KMS-11 (cell line): ENCODE measurements around the gene SMDT1.

Source experiments
- H2AFZ ChIP-seq: fragments of 200-600 bp; sonication (generic); 2 replicates; pipeline ENCODE4 v1.6.1; 2016; ENCODE audit warnings: antibody characterized with exemption, mixed run types, low read depth
- H3K27ac ChIP-seq: fragments of 200-600 bp; sonication (generic); 2 replicates; pipeline ENCODE4 v1.6.1; 2016; ENCODE audit warnings: mild to moderate bottlenecking, mixed run types
- H3K27me3 ChIP-seq: fragments of 200-600 bp; sonication (generic); 2 replicates; pipeline ENCODE4 v1.6.1; 2017; ENCODE audit warnings: mild to moderate bottlenecking, low read depth, mixed run types, moderate library complexity; ENCODE audit not compliant: insufficient read depth
- H3K36me3 ChIP-seq: fragments of 200-600 bp; sonication (generic); 2 replicates; pipeline ENCODE4 v1.6.1; 2017; ENCODE audit warnings: mild to moderate bottlenecking, mixed run types; ENCODE audit not compliant: insufficient read depth
- H3K4me1 ChIP-seq: fragments of 200-600 bp; sonication (generic); 2 replicates; pipeline ENCODE4 v1.6.1; 2016; ENCODE audit warnings: mild to moderate bottlenecking, low read depth, mixed run types; ENCODE audit not compliant: poor library complexity, severe bottlenecking
- H3K4me2 ChIP-seq: fragments of 200-600 bp; sonication (generic); 2 replicates; pipeline ENCODE4 v1.7.0; 2016; ENCODE audit warnings: mild to moderate bottlenecking, mixed run types
- H3K4me3 ChIP-seq: fragments of 200-600 bp; sonication (generic); IDR thresholded peaks from 2 replicates; pipeline ENCODE4 v1.6.1; 2017; ENCODE audit warnings: low read depth, low read length, mixed read lengths; ENCODE audit not compliant: insufficient read depth
- H3K79me2 ChIP-seq: fragments of 200-600 bp; sonication (generic); 2 replicates; pipeline ENCODE4 v1.6.1; 2016; ENCODE audit warnings: low read depth, mixed run types; ENCODE audit not compliant: insufficient read depth
- H3K9ac ChIP-seq: fragments of 200-600 bp; sonication (generic); 2 replicates; pipeline ENCODE4 v1.6.1; 2016; ENCODE audit warnings: mild to moderate bottlenecking, mixed run types
- H4K20me1 ChIP-seq: fragments of 200-600 bp; sonication (generic); 2 replicates; pipeline ENCODE4 v1.6.1; 2016; ENCODE audit warnings: mild to moderate bottlenecking, mixed run types; ENCODE audit not compliant: insufficient read depth
- CTCF ChIP-seq: fragments of 200-600 bp; sonication (generic); conservative IDR thresholded peaks from 2 replicates; pipeline ENCODE4 v1.6.1; 2017; ENCODE audit warnings: low read depth, mild to moderate bottlenecking, antibody characterized with exemption, low read length, moderate library complexity, mixed read lengths

SMDT1 gene

GRCh38 chr22:42060489-42060888 lies 19.0 kb upstream of the SMDT1 start:
- no peaks in the 10 kb centered on the region for H3K36me3 ChIP-seq
- H4K20me1 ChIP-seq: no peaks in the 10 kb centered on the region

GRCh38 chr22:42061041-42061440 lies 18.5 kb upstream of the SMDT1 start:
- H3K27ac ChIP-seq: no peak overlapping the region
- H2AFZ ChIP-seq: no peak overlapping the region
- TF ChIP-seq CTCF: no peak
- H3K9ac ChIP-seq: no peak overlapping the region
- H3K4me1 ChIP-seq: no peaks in the 10 kb centered on the region
- no peaks in the 10 kb centered on the region for H3K79me2 ChIP-seq
- H4K20me1 ChIP-seq: no peaks in the 10 kb centered on the region
- no peaks in the 10 kb centered on the region for H3K27me3 ChIP-seq
- H3K4me2 ChIP-seq: no peak overlapping the region
- no peaks in the 10 kb centered on the region for H3K36me3 ChIP-seq
- no peak overlapping the region for H3K4me3 ChIP-seq

More at GRCh38 chr22:42060489-42060888, 19.0 kb upstream of the SMDT1 start:
- no peak overlapping the region for H3K27ac ChIP-seq
- no peak overlapping the region for H2AFZ ChIP-seq
- no peak for TF ChIP-seq CTCF
- H3K9ac ChIP-seq: no peak overlapping the region
- H3K27me3 ChIP-seq: no peaks in the 10 kb centered on the region
- no peaks in the 10 kb centered on the region for H3K4me1 ChIP-seq
- no peak overlapping the region for H3K4me3 ChIP-seq
- H3K79me2 ChIP-seq: no peaks in the 10 kb centered on the region
- no peak overlapping the region for H3K4me2 ChIP-seq

GRCh38 chr22:42062506-42063170 lies 16.9 kb upstream of the SMDT1 start:
- H3K79me2 ChIP-seq: no peaks in the 10 kb centered on the region
- no peak overlapping the region for H3K4me3 ChIP-seq
- no peak overlapping the region for H3K27ac ChIP-seq
- no peak overlapping the region for H3K9ac ChIP-seq
- no peak overlapping the region for H3K4me2 ChIP-seq
- no peaks in the 10 kb centered on the region for H3K36me3 ChIP-seq
- H4K20me1 ChIP-seq: no peaks in the 10 kb centered on the region
- H3K27me3 ChIP-seq: no peaks in the 10 kb centered on the region
- H2AFZ ChIP-seq: no peak overlapping the region
- TF ChIP-seq CTCF: no peak
- no peaks in the 10 kb centered on the region for H3K4me1 ChIP-seq

GRCh38 chr22:42064629-42065028 lies 14.9 kb upstream of the SMDT1 start:
- no peaks in the 10 kb centered on the region for H3K27me3 ChIP-seq
- no peak overlapping the region for H3K4me3 ChIP-seq
- no peak overlapping the region for H3K27ac ChIP-seq
- H3K79me2 ChIP-seq: no peaks in the 10 kb centered on the region
- no peak overlapping the region for H3K9ac ChIP-seq
- no peak overlapping the region for H2AFZ ChIP-seq
- H4K20me1 ChIP-seq: no peaks in the 10 kb centered on the region
- no peak overlapping the region for H3K4me2 ChIP-seq
- H3K4me1 ChIP-seq: peaks cover 2% of the 10 kb centered on the region
- no peaks in the 10 kb centered on the region for H3K36me3 ChIP-seq
- no peak for TF ChIP-seq CTCF
